CD4-positive, alpha-beta T cell treated with Interleukin-6 for 4 hours (primary cell): Measurements from ENCODE around the gene WFDC8.

Experiments used
- DNase-seq: peaks from one replicate; pipeline ENCODE4 v3.0.0-alpha.2; 2020; ENCODE audit warnings: mixed read lengths

Gene WFDC8

DNA sequence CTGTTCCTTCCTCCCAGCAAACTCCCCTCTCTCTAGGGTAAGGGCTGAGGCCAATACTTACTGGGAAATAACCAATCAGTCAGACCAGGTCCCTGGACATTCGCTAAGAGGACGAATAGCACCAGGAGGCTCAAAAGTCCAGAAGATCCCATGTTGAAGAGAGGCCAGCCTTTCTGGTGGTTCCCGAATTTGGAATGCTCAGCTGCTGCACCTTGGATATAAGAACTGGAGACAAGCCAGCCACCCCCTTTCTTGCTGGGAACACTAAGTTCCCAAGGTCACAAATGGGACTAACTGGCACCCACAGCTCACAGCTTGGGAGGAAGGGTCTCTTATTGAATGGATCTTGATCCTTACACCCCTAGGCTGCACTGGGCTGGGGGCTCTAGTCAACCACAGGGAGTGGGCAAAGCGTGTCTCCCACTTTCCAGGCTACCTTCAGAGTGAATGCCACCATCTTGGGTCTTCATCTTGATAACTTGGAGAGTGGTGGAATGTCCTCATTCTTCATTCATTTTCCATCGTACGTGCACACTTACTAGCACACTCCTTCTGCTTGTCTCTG lies 31.8 kb downstream of the WFDC8 start, which contains the start of gene EPPIN:
EPPIN (minus strand) TSS at position 196 of the 565 bp plus-strand sequence; CDS start at position 152, 44 bp downstream.
- no peak for DNase-seq

DNA sequence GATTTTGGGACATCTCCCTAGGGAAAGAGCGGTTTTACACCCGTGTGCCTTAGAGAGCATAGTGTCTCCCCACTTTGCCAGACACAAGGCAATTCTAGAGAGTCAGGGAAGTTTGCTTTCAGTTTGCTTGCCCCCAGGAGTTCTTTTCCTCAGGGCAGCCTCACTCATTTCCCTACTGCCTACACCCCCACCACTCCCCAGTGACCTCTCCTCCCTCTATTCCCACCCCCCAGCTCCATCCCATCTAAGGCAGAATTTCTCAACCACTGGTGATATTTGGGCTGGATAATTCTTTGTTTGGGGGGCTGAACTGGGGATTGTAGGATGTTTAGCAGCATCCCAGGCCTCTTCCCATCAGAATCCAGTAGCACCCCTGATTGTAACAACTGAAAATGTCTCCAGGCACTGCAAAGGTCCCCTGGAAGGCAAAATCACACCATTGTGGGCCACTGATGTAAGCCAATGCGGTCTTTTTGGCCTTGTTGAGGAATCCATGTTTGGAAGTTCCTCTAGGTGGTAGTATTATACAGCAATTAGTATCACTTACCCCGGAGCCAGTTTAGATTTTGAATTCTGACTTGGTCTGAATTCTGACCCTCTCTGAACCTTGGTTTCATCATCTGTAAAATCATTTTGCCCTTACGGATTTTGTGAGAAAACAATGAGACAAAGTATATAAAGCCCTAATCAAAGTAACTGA lies 33.2 kb downstream of the WFDC8 start:
- no peak for DNase-seq

DNA sequence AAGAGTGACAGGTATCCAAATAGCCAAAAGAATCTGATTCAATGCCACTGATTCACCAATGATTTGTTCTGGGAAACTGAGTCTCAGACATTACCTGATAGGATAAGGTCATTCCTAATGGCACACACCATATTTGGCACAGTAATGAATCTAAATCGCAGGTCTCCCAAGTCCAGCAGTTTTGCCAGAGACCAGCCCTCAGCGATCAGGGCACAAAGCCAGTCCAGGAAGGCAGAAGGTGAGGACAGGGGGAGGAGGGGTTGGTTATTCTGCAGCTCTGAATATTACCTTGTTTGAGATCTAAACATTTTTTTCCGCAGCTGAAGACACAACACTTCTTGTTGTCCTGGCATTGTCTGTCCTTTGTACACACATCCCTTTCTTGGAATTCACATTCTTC lies 33.7 kb downstream of the WFDC8 start:
- no peak for DNase-seq

DNA sequence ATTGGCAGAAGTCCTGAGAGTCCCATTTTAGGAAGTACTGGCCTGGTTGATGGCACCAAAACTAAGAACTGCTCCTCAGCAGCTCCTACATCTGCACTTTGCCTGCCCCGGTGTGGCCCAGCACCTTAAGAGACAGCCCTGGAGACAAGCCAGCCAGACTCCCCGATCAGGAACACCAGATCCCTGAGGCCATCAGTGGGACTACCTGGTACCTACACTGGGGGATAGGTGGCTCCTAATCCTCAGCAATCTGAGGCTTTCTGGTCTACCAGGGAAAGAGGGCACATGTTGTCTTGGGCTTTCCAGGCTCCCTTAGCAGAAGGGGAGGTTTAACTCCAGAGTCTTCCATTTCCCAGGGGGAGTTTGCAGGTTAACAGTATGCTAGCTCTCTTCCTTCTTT lies 39.7 kb downstream of the WFDC8 start, which contains the start of gene WFDC6:
WFDC6 (minus strand) TSS at position 101 of the 400 bp plus-strand sequence; CDS start at position 26, 75 bp downstream.
- no peak for DNase-seq

DNA sequence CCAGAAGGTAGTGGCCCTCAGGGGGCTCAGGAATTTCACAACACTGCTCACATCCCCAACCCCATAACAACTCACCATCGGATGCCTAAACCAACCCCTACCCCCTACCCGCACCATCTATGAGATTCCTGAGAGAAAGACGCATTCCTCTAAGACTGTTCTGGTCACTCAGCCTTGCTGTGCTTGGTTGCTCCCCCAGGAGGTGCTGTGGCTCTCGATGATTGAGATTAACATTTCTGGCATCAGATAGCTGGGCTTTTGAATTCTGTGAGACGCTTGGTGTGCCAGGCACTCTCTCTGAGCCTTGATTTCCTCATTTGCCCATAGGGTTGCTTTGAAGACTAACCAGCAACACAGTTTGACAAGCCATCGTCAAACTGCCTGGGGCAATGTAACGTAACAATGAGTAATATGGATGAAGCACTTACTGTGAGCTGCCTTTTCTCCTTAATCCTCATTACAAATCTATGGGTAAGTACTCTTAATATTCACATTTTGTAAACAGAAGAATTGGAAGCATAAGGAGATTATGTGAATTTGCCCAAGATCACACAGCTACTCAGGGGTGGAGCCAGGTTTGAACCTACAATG lies 40.8 kb downstream of the WFDC8 start:
- DNase-seq = no peak

DNA sequence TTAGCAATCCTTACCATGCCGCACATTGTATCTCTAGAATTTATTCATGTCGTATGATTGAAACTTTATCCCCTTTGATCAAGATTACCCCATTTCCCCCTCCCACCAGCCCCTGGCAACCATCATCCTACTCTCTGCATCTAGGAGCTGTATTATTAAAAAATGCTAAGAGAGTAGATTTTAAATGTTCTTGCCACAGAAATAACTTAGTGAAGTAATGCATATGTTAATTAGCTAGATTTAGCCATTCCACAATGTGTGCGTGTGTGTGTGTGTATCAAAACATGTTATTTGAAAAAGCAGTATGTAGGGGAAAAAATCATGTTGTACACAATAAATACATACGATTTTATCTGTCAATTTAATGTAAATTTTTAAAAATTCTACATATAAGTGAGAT lies 51.8 kb downstream of the WFDC8 start:
- DNase-seq = no peak

DNA sequence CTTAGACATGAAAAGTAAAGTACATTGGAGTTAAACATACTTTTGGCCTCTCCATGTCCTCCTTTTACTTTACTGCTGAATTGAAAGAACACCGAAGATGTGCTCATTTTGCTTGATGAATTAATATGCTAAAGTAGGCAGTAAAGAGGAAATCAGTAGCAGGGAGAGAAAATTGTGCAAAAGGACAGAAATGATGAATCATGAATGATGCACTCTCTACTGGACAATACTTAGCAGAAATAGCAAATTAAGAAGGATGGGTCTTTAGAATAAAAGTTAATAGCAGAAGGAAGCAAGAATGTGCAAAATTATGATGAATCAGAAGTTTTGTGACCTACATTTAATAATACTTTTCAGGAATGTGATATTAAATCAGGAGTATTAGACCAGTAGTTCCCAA lies 55.3 kb downstream of the WFDC8 start:
- no peak for DNase-seq

DNA sequence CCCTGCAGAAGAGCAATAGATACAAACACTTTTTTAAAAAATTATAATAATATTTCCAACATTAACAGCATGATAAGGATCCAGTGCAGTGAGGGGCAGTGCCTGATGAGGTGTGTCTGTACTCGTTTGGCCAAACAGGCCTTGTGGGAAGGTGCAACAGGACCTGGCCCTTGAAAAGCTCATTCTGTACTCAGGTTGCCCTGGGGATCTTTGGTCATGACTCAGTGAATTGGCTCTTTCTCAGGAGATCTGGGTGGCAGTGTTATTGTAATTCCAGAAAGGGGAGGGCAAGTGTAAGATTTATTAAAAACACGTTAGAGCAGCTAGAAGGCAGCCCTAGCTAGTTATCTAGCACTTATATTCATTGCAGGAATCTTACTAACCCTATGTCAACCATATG lies 60.8 kb downstream of the WFDC8 start:
- no peak for DNase-seq

DNA sequence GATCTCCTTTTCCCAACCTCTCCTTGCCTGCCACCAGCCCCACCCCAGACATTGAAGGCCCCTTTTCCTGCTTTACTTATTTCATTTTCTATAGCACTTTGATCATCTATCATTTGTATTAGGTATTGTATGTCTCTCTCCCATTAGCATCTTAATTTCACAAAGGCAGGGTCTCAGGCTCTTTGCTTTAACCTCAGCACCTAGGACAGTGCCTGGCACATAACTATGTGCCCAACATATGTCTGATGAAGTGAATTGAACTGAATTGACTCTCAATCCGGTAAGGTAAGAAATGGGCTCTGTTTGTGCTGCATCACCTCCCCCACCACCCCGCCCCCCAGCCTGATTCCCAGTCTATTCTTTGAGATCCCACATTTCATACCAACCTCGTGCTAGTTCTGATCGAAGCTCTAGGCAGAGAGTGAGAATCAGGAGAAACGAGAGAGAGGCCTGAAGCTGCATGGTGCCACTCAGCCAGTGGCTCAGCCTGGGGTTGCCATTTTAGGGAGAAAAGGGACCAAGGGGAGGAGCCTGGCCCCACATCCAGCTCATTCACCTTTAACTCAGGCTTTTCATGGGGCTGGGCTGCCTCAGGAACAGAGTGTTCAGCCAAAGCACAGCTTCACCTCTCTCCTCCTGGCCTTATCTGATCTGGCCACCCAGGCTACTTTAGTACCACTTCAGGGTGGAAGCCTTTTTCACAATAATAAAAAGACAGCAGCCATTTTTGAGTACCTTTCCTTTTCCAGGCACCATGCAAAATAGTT lies 63.8 kb downstream of the WFDC8 start, which contains the start of gene SPINT3:
SPINT3 (minus strand) TSS at position 476 of the 767 bp plus-strand sequence; CDS start at position 462, 14 bp downstream.
- DNase-seq = no peak

DNA sequence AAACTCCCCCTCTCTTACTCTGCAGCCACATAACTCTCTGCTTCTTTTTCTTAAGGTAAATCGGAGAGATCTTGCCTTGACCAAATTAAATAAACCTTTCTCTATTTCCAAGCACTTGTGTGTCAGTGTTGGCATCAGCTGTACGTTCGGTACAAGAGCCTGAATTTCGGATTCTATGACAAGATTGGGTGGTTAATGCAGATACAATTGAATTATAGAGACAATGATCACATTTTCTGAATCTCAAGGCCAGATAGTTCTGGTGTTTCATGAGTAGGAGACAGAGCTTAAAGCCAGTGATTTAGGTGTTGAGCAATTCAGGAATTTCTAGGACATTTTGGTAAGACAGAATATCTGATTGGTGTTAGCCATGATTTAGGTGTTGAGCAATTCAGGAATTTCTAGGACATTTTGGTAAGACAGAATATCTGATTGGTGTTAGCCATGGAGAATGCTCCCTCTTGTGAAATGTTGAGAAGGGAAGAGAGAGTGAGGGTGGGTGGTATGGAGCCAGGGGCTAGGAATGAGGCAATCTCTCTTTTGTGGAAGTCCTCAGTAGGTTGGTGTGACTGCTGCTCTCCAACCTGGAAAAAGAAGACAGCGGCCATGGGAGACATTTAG lies 68.7 kb downstream of the WFDC8 start:
- no peak for DNase-seq

DNA sequence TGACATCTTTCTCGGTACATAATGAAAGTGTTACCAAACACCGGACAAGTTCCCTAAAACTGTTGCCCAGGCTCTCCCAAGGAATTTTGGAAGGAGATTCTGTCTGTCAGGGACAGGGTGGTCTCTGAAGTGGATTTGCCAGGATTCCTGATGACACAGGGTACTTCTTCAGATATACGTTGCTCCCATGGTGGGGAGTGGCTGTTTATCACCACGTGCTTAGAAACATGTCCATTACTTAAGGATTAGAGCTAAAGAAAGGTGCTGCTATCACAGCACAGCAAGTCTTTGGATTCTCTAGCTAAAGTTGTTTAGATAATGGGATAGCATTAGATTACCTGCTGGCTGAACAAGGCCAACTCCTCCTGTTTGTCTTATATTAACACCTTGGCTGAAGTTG lies 70.0 kb downstream of the WFDC8 start:
- no peak for DNase-seq

DNA sequence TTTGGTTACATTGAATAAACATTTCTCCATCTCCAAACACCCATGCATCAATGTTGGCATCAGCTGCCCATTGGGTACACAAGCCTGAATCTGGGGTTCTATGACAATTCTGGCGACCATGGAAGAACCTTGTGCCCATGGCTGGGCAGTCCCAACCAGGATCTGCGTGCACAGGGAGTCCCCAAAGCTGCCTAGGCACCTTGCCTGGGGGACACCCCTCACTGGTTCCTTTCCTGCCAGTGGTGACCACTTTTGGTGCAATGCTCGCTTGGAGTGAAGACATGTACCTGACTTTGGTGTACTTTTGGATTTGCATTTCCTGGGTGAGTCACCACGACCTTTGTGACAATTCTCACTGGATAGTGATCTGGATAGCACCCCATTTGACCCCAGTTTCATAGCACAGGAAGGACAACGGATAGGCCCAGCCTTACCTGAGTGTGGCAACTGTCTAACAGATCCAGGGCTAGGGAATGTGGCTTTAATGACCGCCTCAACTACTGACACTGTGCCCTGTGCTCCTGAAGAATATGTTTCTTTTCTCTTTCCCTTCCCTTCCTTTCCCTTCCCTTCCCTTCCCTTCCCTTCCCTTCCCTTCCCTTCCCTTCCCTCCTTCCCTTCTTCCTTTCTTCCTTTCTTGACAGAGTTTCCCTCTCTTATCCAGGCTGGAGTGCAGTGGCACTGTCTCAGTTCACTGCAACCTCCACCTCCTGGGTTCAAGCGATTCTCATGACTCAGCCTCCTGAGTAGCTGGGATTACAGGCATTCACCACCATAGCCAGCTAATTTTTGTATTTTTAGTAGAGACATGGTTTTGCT lies 70.8 kb downstream of the WFDC8 start:
- no peak for DNase-seq

DNA sequence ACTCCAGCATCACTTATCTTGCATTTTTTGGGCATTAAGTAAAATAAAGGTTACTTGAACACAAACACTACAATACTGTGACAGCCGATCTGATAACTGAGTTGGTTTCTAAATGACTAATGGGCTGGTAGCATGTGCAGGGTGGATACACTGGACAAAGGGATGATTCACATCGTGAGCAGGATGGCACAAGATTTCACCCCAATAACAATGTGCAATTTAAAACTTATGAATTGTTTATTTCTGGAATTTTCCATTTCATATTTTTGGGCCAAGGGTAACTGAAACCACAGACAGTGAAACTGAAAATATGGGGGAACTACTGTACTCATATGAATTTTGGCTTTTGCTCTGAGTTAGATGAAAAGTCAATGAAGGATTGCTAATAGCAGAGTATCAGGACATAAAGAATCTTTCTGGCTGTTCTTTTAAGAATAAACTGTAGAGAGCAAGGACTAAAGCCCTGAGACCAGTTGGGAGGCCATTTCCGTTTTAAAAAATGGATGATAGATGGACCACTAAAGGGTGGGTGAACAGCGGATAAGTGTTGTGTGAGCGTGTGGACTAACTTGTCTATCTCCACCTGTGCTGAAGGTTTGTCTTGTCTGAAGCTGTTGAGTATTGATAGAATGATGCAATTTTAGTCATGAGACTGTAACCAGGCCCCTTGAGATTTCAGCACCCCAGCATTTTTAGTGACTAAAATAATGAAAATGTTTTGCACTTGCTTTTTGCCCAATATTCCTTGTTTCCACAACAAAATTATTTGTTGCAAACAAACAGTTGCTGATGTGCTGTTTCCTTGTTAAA lies 71.9 kb downstream of the WFDC8 start:
- no peak for DNase-seq

DNA sequence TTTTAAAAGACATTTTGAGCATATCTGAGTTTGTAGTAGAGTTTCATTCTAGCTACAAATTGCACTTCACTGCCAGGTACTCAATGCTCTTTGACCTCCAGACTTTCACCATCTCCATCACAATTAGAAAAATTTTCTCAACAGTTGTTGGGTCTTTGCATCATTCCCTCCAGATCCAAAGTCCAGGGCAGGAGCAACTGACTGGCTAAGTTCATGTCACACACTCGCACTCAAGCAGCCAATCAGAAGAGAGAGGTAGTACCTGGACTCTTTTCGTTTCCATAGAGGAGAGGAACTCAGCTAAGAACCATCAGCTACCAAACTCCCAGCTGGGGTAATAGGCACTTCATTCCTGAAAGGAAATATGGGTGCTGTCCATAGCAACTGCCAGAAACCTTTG lies 72.7 kb downstream of the WFDC8 start:
- no peak for DNase-seq

DNA sequence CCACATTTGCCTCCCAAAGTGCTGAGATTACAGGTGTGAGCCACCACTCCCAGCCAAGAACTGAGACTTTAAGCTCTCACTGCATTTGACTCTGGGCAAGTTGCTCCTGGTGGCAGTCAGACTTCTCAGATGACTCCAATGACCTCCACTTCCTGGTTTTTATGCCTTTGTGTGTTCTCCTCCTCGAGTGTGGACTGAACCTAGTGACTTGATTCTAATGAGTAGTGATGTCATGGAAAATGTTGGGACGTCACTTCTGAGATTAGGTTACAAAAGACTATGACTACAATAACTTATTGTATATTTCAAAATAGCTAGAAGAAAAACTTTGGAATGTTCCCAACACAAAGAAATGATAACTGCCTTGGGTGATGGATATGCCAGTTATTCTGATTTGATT lies 75.7 kb downstream of the WFDC8 start:
- DNase-seq = no peak

DNA sequence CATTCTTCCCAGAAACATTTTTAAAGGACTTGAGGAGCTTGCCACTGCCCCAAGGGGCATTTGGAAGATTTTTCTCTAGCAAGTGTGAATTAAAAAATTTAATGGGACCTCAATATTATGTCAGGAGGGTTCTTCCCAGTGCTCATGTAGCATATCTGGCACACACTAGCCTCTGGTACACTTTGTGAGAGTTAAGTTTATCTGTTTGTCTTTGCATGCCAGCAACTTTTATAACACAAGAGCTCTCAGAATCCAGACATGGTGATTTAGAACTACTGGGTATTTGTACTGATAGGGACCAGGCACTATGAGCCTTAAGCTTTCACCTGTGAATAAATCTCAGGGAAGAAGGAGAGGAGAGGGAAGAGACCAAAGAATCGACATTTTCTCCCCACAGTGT lies 76.5 kb downstream of the WFDC8 start:
- no peak for DNase-seq
